OCI-LY1 (cell line): ENCODE results near the gene MYO18A.
"Not testable (repeated sequence)": the region's sequence is repeated elsewhere in the genome, so short reads cannot be mapped to it uniquely, and the experiment has no call there.

ENCODE experiments used
- H2AFZ ChIP-seq: fragments of 200-600 bp; sonication (generic), shearing (Covaris generic); 2 replicates; pipeline ENCODE4 v1.6.0; 2014; ENCODE audit warnings: antibody characterized with exemption, mild to moderate bottlenecking, low read length
- H3F3A ChIP-seq: fragments of 200-600 bp; sonication (generic), shearing (Covaris generic); 2 replicates; pipeline ENCODE4 v1.6.0; 2014; ENCODE audit warnings: mild to moderate bottlenecking, antibody characterized with exemption, low read length, moderate library complexity; ENCODE audit not compliant: insufficient read depth
- H3K27ac ChIP-seq: fragments of 200-600 bp; sonication (generic); 2 replicates; pipeline ENCODE4 v1.5.1; 2014; ENCODE audit warnings: low read length, mixed run types, mild to moderate bottlenecking, low read depth; ENCODE audit not compliant: poor library complexity, severe bottlenecking
- H3K27me3 ChIP-seq: fragments of 200-600 bp; sonication (generic); 2 replicates; pipeline ENCODE4 v1.6.0; 2014; ENCODE audit warnings: antibody characterized with exemption, mild to moderate bottlenecking, low read length, moderate library complexity; ENCODE audit not compliant: insufficient read depth
- H3K36me3 ChIP-seq: fragments of 200-600 bp; sonication (generic); 2 replicates; pipeline ENCODE4 v1.6.1; 2014; ENCODE audit warnings: mild to moderate bottlenecking, antibody characterized with exemption, low read length, moderate library complexity, mixed read lengths; ENCODE audit not compliant: insufficient read depth
- H3K4me1 ChIP-seq: fragments of 200-600 bp; sonication (generic); 2 replicates; pipeline ENCODE4 v1.5.1; 2014; ENCODE audit warnings: mild to moderate bottlenecking, low read length, moderate library complexity; ENCODE audit not compliant: insufficient read depth, severe bottlenecking
- H3K4me2 ChIP-seq: fragments of 200-600 bp; sonication (generic), shearing (Covaris generic); 2 replicates; pipeline ENCODE4 v1.6.1; 2014; ENCODE audit warnings: low read length
- H3K4me3 ChIP-seq: fragments of 200-600 bp; sonication (generic); 2 replicates; pipeline ENCODE4 v1.5.1; 2014; ENCODE audit warnings: low read length, low read depth, mild to moderate bottlenecking, mixed read lengths; ENCODE audit not compliant: poor library complexity, severe bottlenecking
- H3K79me2 ChIP-seq: fragments of 200-600 bp; shearing (Covaris generic); 2 replicates; pipeline ENCODE4 v1.6.1; 2016; ENCODE audit warnings: mixed run types, low read length, mixed read lengths; ENCODE audit not compliant: insufficient read depth
- H3K9ac ChIP-seq: fragments of 200-600 bp; sonication (generic), shearing (Covaris generic); 2 replicates; pipeline ENCODE4 v1.6.1; 2014; ENCODE audit warnings: mild to moderate bottlenecking, low read length, mixed read lengths
- H3K9me2 ChIP-seq: fragments of 200-600 bp; sonication (generic), shearing (Covaris generic); 2 replicates; pipeline ENCODE4 v1.6.1; 2014; ENCODE audit warnings: low read depth, mild to moderate bottlenecking, low read length, mixed read lengths
- H3K9me3 ChIP-seq: fragments of 200-600 bp; shearing (Covaris generic); 2 replicates; pipeline ENCODE4 v1.6.1; 2014; ENCODE audit warnings: low read length, mixed read lengths
- H4K20me1 ChIP-seq: fragments of 200-600 bp; sonication (generic), shearing (Covaris generic); 2 replicates; pipeline ENCODE4 v1.6.0; 2016; ENCODE audit warnings: mild to moderate bottlenecking, low read length; ENCODE audit not compliant: insufficient read depth
- CTCF ChIP-seq: fragments of 200-600 bp; sonication (generic), shearing (Covaris generic); IDR thresholded peaks from 2 replicates; pipeline ENCODE4 v1.5.1; 2017; ENCODE audit warnings: mild to moderate bottlenecking, antibody characterized with exemption, low read length, moderate library complexity, mixed read lengths
- EZH2 ChIP-seq: fragments of 200-600 bp; sonication (generic), shearing (Covaris generic); IDR thresholded peaks from 2 replicates; pipeline ENCODE4 v1.8.0; 2017; ENCODE audit warnings: borderline replicate concordance, mixed run types, mild to moderate bottlenecking, antibody characterized with exemption, low read length, moderate library complexity, mixed read lengths

MYO18A gene

GRCh38 chr17:29172589-29172988 lies 7.6 kb downstream of the MYO18A start:
- Histone ChIP-seq H4K20me1 (no peaks in the 10 kb centered on the region), H3K27me3 (no peaks in the 10 kb centered on the region), H3K4me3 (no peak overlapping the region), H3K27ac (no peak overlapping the region), H3K9me2 (no peaks in the 10 kb centered on the region), H3K9me3 (no peaks in the 10 kb centered on the region), H3K9ac (no peak overlapping the region), H3F3A (no peaks in the 10 kb centered on the region), H3K4me1 (peaks cover 18% of the 10 kb centered on the region), H3K79me2 (no peaks in the 10 kb centered on the region), H2AFZ (no peak overlapping the region), H3K4me2 (no peak overlapping the region), H3K36me3 (no peaks in the 10 kb centered on the region)
- TF ChIP-seq EZH2 (no peak), CTCF (no peak)

- Histone ChIP-seq H3K9ac (no peak overlapping the region), H3K4me3 (no peak overlapping the region), H2AFZ (no peak overlapping the region), H3K9me2 (no peaks in the 10 kb centered on the region), H3K27me3 (no peaks in the 10 kb centered on the region), H4K20me1 (no peaks in the 10 kb centered on the region), H3K27ac (no peak overlapping the region), H3K4me1 (no peaks in the 10 kb centered on the region), H3K36me3 (peaks cover 9% of the 10 kb centered on the region; the same call in 1 of the 2 replicates), H3K4me2 (no peak overlapping the region), H3K79me2 (no peaks in the 10 kb centered on the region), H3K9me3 (no peaks in the 10 kb centered on the region), H3F3A (no peaks in the 10 kb centered on the region)
- no peak for TF ChIP-seq EZH2
- no peak for TF ChIP-seq CTCF
Measured at GRCh38 chr17:29170682-29171081, 9.5 kb downstream of the MYO18A start.

DNA sequence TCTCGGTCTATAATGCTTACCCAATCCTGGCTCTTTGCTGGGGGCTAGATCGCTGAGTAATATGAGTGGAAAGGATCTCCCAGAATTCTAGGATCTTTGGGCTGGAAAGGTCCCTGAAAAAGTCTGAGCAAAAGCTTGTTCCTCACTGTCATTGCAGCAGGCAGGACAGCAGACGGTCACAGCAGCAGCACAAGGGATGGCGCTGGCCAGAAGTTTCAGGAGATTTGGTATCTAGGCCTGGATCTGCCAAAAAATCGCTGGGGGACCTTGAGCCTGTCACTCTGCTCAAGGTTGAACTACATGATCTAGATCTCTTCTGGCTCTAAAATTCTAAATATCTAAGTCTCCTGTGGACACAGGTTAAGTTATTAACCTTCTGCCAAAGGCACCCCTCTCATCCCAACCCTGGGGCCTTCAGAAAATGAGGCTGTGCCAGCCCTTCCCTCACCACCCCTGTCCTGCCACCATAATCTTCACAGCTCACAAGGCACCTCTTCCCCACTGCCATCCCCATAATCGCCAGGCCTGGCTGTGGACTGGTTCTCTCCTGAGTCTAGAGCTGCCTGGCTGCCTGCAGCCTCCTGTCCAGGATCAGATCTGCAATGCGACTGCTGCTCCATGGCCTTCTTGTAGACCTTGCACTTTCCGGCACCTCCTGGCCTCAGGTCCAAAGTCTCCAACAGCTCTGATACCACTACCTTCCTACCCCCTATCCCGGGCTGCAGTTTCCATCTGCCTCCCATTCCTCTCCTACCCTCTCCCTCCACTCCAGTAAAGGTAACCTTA lies 10.2 kb downstream of the MYO18A start:
- H3K9me2 ChIP-seq = no peaks in the 10 kb centered on the region
- H3K4me3 ChIP-seq = no peak overlapping the region
- no peak overlapping the region for H3K9ac ChIP-seq
- no peaks in the 10 kb centered on the region for H3K9me3 ChIP-seq
- H3F3A ChIP-seq = no peaks in the 10 kb centered on the region
- H3K36me3 ChIP-seq = peaks cover 14% of the 10 kb centered on the region; the same call in 1 of the 2 replicates
- no peaks in the 10 kb centered on the region for H4K20me1 ChIP-seq
- H3K4me1 ChIP-seq = no peaks in the 10 kb centered on the region
- TF ChIP-seq CTCF = no peak
- TF ChIP-seq EZH2 = no peak
- no peaks in the 10 kb centered on the region for H3K27me3 ChIP-seq
- H3K4me2 ChIP-seq = no peak overlapping the region
- no peak overlapping the region for H2AFZ ChIP-seq
- H3K27ac ChIP-seq = no peak overlapping the region
- no peaks in the 10 kb centered on the region for H3K79me2 ChIP-seq

- H4K20me1 ChIP-seq, H3K79me2 ChIP-seq, H3F3A ChIP-seq, H2AFZ ChIP-seq, H3K27me3 ChIP-seq, H3K9ac ChIP-seq, H3K9me3 ChIP-seq, H3K9me2 ChIP-seq, H3K27ac ChIP-seq, H3K4me2 ChIP-seq, H3K4me3 ChIP-seq, H3K4me1 ChIP-seq: not testable (repeated sequence)
- peaks cover 14% of the 10 kb centered on the region; the same call in 1 of the 2 replicates for H3K36me3 ChIP-seq
Measured at GRCh38 chr17:29168759-29169126, 11.5 kb downstream of the MYO18A start.
